Right renal pelvis (tissue), 4 donors: ENCODE results near the gene SPTSSA. TPM values are rescaled to one million over a fixed set of nuclear protein-coding genes. Genes with fewer than 3 reads are reported as not detected.

ENCODE experiments used
- polyA plus RNA-seq, 4 donors: library from polyadenylated mRNA; unstranded; fragments of 120-200 nt; gene quantifications; one replicate each; pipeline ENCODE4 v1.2.1, GENCODE V29; 2013; ENCODE audit not compliant: insufficient read length in 4 of 4

SPTSSA gene
- polyA plus RNA-seq, 4 donors, result 35.7 to 43.6 (median 41.8) TPM

Other genes starting within 250 kb of the SPTSSA start
- gene EAPP, start 77.5 kb upstream of the SPTSSA start, polyA plus RNA-seq, result 10 to 100 TPM; 62.4 to 80.5 (median 78.1) TPM
- gene SNX6, start 167.9 kb upstream of the SPTSSA start, polyA plus RNA-seq, result 100 to 1,000 TPM; 112 to 134 (median 125) TPM